ENCODE measurements around the gene CNGB1. TPM values are rescaled to one million over a fixed set of nuclear protein-coding genes. Genes with fewer than 3 reads are reported as not detected.

CNGB1 gene
- total RNA-seq, 2 experiments from 2014 or later, result not detected

- Mint-ChIP-seq H3K27me3 (peaks cover 36% of the 10 kb centered on the region), H3K9me3 (no peaks in the 10 kb centered on the region), H3K36me3 (ENCODE audit: low read depth) (no peaks in the 10 kb centered on the region), H3K4me3 (no peak overlapping the region), H3K4me1 (ENCODE audit: low read depth) (no peaks in the 10 kb centered on the region), H3K27ac (no peak overlapping the region)
- CTCF ChIA-PET, result interaction anchor here (1.1 kb wide), 1 partner anchor 127 kb away, joined by 4 read pairs; no protein-coding TSS in a partner anchor
- POLR2A ChIA-PET, result interaction anchor here (0.6 kb wide), 1 partner anchor 76 kb away, joined by 3 read pairs; no protein-coding TSS in a partner anchor
- ATAC-seq (no peak), DNase-seq (no peak)
- no peak for TF ChIP-seq CTCF (IDR thresholded peaks at IDR 0.05)
- intact Hi-C loops (cut with micrococcal nuclease), result no loop called here
Observed at GRCh38 chr16:57883953-57884654, 86.8 kb downstream of the CNGB1 start.

GRCh38 chr16:57883480-57883879 is 87.4 kb downstream of the CNGB1 start:
- no peak for ATAC-seq
- Mint-ChIP-seq H3K27ac (no peak overlapping the region), H3K4me3 (no peak overlapping the region), H3K4me1 (ENCODE audit: low read depth) (no peaks in the 10 kb centered on the region), H3K27me3 (peaks cover 36% of the 10 kb centered on the region), H3K36me3 (ENCODE audit: low read depth) (no peaks in the 10 kb centered on the region), H3K9me3 (no peaks in the 10 kb centered on the region)
- POLR2A ChIA-PET, result no interaction called here
- CTCF ChIA-PET, result interaction anchor here (1.1 kb wide), 1 partner anchor 126 kb away, joined by 4 read pairs; no protein-coding TSS in a partner anchor
- intact Hi-C loops (cut with micrococcal nuclease), result no loop called here
- DNase-seq, result no peak
- no peak for TF ChIP-seq CTCF (IDR thresholded peaks at IDR 0.05)

GRCh38 chr16:57882792-57883191 is 88.1 kb downstream of the CNGB1 start:
- intact Hi-C loops (cut with micrococcal nuclease), result no loop called here
- H3K27ac Mint-ChIP-seq, result no peak overlapping the region
- no peaks in the 10 kb centered on the region for H3K4me1 Mint-ChIP-seq (ENCODE audit: low read depth)
- ATAC-seq (no peak), DNase-seq (no peak)
- CTCF ChIA-PET, result interaction anchor here (1.5 to 1.7 kb wide), 2 partner anchors 16 to 126 kb away, joined by 4 read pairs; no protein-coding TSS in a partner anchor
- no peaks in the 10 kb centered on the region for H3K9me3 Mint-ChIP-seq
- TF ChIP-seq CTCF (IDR thresholded peaks at IDR 0.05), result no peak
- POLR2A ChIA-PET, result no interaction called here
- no peaks in the 10 kb centered on the region for H3K36me3 Mint-ChIP-seq (ENCODE audit: low read depth)
- H3K4me3 Mint-ChIP-seq, result no peak overlapping the region
- H3K27me3 Mint-ChIP-seq, result peaks cover 36% of the 10 kb centered on the region

DNA sequence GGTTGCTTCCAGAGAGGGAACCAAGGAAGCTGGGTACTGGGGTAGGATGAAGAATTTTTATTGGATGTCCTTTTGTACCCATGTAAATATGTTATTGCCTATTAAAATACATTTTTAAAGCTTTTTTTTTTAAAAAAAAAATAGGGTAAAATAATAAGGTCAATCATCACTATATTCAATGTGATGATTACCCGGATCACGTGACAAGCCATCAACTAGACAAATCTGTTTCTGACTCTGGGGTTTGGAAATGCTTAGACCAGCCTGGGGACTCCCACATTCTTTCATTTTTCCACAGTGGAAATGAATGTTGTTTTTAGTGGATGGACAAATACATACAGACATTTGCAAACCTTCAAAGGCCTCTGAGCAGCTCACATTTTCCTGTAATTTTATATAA is 88.7 kb downstream of the CNGB1 start:
- no peak overlapping the region for H3K27ac Mint-ChIP-seq
- no peaks in the 10 kb centered on the region for H3K9me3 Mint-ChIP-seq
- H3K27me3 Mint-ChIP-seq, result peaks cover 34% of the 10 kb centered on the region
- POLR2A ChIA-PET, result no interaction called here
- intact Hi-C loops (cut with micrococcal nuclease), result no loop called here
- no peaks in the 10 kb centered on the region for H3K36me3 Mint-ChIP-seq (ENCODE audit: low read depth)
- no peak for TF ChIP-seq CTCF (IDR thresholded peaks at IDR 0.05)
- CTCF ChIA-PET, result interaction anchor here (1.5 to 1.7 kb wide), 2 partner anchors 16 to 125 kb away, joined by 4 read pairs; no protein-coding TSS in a partner anchor
- no peak for ATAC-seq
- no peak for DNase-seq
- no peaks in the 10 kb centered on the region for H3K4me1 Mint-ChIP-seq (ENCODE audit: low read depth)
- H3K4me3 Mint-ChIP-seq, result no peak overlapping the region

DNA sequence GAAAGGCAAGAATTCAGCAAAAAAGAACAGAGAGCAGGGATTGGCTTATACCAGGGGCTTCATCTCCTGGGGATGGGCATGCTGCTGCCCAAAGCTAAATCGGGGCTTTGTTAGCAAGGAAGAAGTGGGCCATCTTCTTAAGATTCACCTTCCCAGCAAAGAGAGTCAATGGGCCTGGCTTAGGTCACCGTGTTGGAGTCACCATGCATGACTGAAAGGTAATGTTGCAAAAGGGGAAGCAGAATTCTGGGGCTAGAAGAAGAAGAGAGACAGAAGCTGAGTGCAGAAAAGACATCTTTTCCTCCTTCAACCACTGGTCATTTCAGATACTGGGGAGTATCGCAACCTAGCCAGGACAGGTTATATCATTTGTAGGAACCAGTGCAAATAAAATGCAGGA is 92.3 kb downstream of the CNGB1 start:
- no peaks in the 10 kb centered on the region for H3K9me3 Mint-ChIP-seq
- CTCF ChIA-PET, result no interaction called here
- H3K36me3 Mint-ChIP-seq (ENCODE audit: low read depth), result no peaks in the 10 kb centered on the region
- no peak for TF ChIP-seq CTCF (IDR thresholded peaks at IDR 0.05)
- ATAC-seq (no peak), DNase-seq (no peak)
- no peak overlapping the region for H3K4me3 Mint-ChIP-seq
- peaks cover 13% of the 10 kb centered on the region for H3K27me3 Mint-ChIP-seq
- H3K4me1 Mint-ChIP-seq (ENCODE audit: low read depth), result no peaks in the 10 kb centered on the region
- H3K27ac Mint-ChIP-seq, result no peak overlapping the region
- POLR2A ChIA-PET, result interaction anchor here (0.9 kb wide), 1 partner anchor 13 kb away, joined by 3 read pairs; no protein-coding TSS in a partner anchor
- intact Hi-C loops (cut with micrococcal nuclease), result no loop called here
